Astrocyte (in vitro differentiated cells and primary cell): Measurements from ENCODE around the gene TFE3. TPM values are rescaled to one million over a fixed set of nuclear protein-coding genes. Genes with fewer than 3 reads are reported as not detected.

Experiments used
- DNase-seq: peaks from one replicate; pipeline ENCODE4 v3.0.0-alpha.2; 2010; ENCODE audit warnings: low read depth
- FAIRE-seq: peaks from 2 replicates; lab custom pipeline; 2011; peaks lifted over from hg19 to GRCh38; lab: Jason Lieb, UNC
- H2AFZ ChIP-seq: 2 replicates; pipeline ENCODE4 v1.6.0; 2012; ENCODE audit warnings: low read depth, low read length, inconsistent platforms
- H3K27ac ChIP-seq: 2 replicates; pipeline ENCODE4 v1.5.1; 2011; ENCODE audit warnings: low read depth, low read length, inconsistent platforms
- H3K27me3 ChIP-seq: 2 replicates; pipeline ENCODE4 v1.6.0; 2011; ENCODE audit warnings: low read length, inconsistent platforms; ENCODE audit not compliant: insufficient read depth
- H3K36me3 ChIP-seq: 2 replicates; pipeline ENCODE4 v1.5.1; 2011; ENCODE audit warnings: low read length, inconsistent platforms; ENCODE audit not compliant: insufficient read depth
- H3K4me1 ChIP-seq: 2 replicates; pipeline ENCODE4 v1.5.1; 2011; ENCODE audit warnings: low read length, inconsistent platforms; ENCODE audit not compliant: insufficient read depth
- H3K4me2 ChIP-seq: 2 replicates; pipeline ENCODE4 v1.6.0; 2012; ENCODE audit warnings: low read length, inconsistent platforms
- H3K4me3 ChIP-seq: 2 replicates; pipeline ENCODE4 v1.5.1; 2011; ENCODE audit warnings: low read depth, mild to moderate bottlenecking, low read length, inconsistent platforms; ENCODE audit not compliant: insufficient read depth
- H3K79me2 ChIP-seq: 2 replicates; pipeline ENCODE4 v1.6.0; 2012; ENCODE audit warnings: mild to moderate bottlenecking, low read length, inconsistent platforms; ENCODE audit not compliant: insufficient read depth
- H3K9ac ChIP-seq: 2 replicates; pipeline ENCODE4 v1.6.0; 2012; ENCODE audit warnings: mild to moderate bottlenecking, low read length, inconsistent platforms
- H3K9me3 ChIP-seq: 2 replicates; pipeline ENCODE4 v1.5.1; 2012; ENCODE audit warnings: low read depth, mild to moderate bottlenecking, low read length, inconsistent platforms; ENCODE audit not compliant: insufficient read depth
- H4K20me1 ChIP-seq: 2 replicates; pipeline ENCODE4 v1.6.0; 2012; ENCODE audit warnings: low read length, inconsistent platforms; ENCODE audit not compliant: insufficient read depth
- H3K27ac Mint-ChIP-seq: one replicate; pipeline ENCODE4 v1.8.0; 2021; ENCODE audit warnings: mild to moderate bottlenecking, mixed read lengths; ENCODE audit not compliant: unreplicated experiment
- H3K27me3 Mint-ChIP-seq: one replicate; pipeline ENCODE4 v1.8.0; 2021; ENCODE audit warnings: low read depth, mixed read lengths; ENCODE audit not compliant: unreplicated experiment
- H3K36me3 Mint-ChIP-seq: one replicate; pipeline ENCODE4 v1.8.0; 2021; ENCODE audit warnings: low read depth, mixed read lengths; ENCODE audit not compliant: unreplicated experiment
- H3K4me1 Mint-ChIP-seq: one replicate; pipeline ENCODE4 v1.8.0; 2021; ENCODE audit warnings: low read depth, mixed read lengths; ENCODE audit not compliant: unreplicated experiment
- H3K4me3 Mint-ChIP-seq: one replicate; pipeline ENCODE4 v1.8.0; 2021; ENCODE audit warnings: mild to moderate bottlenecking, moderate library complexity, mixed read lengths; ENCODE audit not compliant: unreplicated experiment
- H3K9me3 Mint-ChIP-seq: one replicate; pipeline ENCODE4 v1.8.0; 2021; ENCODE audit warnings: mild to moderate bottlenecking, mixed read lengths; ENCODE audit not compliant: unreplicated experiment
- EZH2 ChIP-seq: IDR thresholded peaks from 2 replicates; pipeline ENCODE4 v1.6.1; 2012; ENCODE audit warnings: mild to moderate bottlenecking, low read length, inconsistent platforms; ENCODE audit not compliant: insufficient read depth
- total RNA-seq: library from RNA; stranded (reverse); gene quantifications from 2 replicates; pipeline ENCODE4 v1.2.1, GENCODE V29; 2021
- TF ChIP-seq, protein P1 (sequence below): IDR thresholded peaks from 2 replicates; pipeline ENCODE4 v1.5.1; 2011; ENCODE audit warnings: low read depth, mild to moderate bottlenecking, inconsistent platforms, low read length, moderate library complexity; ENCODE audit not compliant: insufficient read depth

TFE3 gene
- total RNA-seq, 1 donor from 2014 or later = 53.4 TPM

DNA sequence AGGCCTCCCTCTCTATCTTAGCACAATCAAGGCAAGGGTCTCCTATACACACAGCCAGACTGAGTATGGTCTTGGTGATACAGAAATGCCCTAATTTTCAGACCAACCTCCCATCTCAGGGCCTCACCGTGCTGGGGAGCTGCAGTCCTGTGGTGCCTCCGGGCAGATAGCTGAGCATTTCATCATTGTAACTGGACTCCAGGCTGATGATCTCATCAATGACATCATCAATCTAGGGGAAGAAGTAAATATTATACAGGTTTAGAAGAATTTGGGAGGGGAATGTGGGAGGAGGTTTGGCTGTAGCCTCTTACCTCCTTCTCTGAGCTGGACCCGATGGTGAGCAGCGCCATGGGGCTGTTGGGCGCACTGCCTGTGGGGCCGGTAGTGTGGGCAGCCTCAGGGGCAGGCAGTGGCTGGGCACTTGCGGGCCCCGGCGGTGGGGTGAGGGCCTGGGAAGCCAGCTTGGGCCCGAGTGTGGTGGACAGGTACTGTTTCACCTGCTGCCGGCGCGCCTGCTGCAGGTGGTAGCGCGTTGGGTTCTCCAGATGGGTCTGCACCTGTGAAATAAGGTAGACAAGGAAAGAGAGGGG lies 5.2 kb downstream of the TFE3 start:
- Histone ChIP-seq H3K4me2 (no peak overlapping the region), H3K9me3 (no peaks in the 10 kb centered on the region), H3K4me3 (no peak overlapping the region), H3K9ac (no peak overlapping the region), H3K79me2 (peaks cover 51% of the 10 kb centered on the region), H3K4me1 (peaks cover 21% of the 10 kb centered on the region), H3K36me3 (peaks cover 15% of the 10 kb centered on the region), H2AFZ (no peak overlapping the region), H3K27ac (peak overlapping the region; percentile 45), H3K27me3 (no peaks in the 10 kb centered on the region), H4K20me1 (peaks cover 25% of the 10 kb centered on the region)
- Mint-ChIP-seq H3K36me3 (peaks cover 18% of the 10 kb centered on the region), H3K4me1 (peaks cover 21% of the 10 kb centered on the region), H3K27ac (peak overlapping the region; percentile 93), H3K27me3 (no peaks in the 10 kb centered on the region), H3K9me3 (no peaks in the 10 kb centered on the region), H3K4me3 (peak overlapping the region; percentile 16)
- peak; percentile 29 for DNase-seq
- no peak for TF ChIP-seq EZH2
- TF ChIP-seq, protein P1, sequence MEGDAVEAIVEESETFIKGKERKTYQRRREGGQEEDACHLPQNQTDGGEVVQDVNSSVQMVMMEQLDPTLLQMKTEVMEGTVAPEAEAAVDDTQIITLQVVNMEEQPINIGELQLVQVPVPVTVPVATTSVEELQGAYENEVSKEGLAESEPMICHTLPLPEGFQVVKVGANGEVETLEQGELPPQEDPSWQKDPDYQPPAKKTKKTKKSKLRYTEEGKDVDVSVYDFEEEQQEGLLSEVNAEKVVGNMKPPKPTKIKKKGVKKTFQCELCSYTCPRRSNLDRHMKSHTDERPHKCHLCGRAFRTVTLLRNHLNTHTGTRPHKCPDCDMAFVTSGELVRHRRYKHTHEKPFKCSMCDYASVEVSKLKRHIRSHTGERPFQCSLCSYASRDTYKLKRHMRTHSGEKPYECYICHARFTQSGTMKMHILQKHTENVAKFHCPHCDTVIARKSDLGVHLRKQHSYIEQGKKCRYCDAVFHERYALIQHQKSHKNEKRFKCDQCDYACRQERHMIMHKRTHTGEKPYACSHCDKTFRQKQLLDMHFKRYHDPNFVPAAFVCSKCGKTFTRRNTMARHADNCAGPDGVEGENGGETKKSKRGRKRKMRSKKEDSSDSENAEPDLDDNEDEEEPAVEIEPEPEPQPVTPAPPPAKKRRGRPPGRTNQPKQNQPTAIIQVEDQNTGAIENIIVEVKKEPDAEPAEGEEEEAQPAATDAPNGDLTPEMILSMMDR = no peak
- peak; percentile 23 for FAIRE-seq

DNA sequence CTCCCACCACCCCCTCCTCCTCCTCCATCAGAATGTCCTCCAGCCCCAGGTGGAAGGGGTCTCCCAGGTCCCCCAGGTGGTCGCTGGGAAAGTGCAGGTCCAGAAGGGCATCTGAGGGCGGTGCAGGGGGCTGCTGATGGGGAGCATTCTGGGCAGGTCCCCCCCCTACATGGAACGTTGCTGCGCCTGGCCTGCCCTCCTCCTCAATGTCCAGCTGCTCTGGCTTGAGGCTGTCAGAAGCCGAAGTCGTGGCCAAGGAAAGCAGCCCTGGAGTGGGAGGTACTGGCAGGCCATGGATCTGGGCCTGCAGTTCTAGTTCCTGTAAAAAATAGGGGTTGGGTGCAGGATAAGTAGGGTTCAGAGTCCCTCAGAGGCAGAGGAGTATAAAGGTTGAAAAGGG lies 12.9 kb downstream of the TFE3 start:
- H3K36me3 Mint-ChIP-seq = peaks cover 19% of the 10 kb centered on the region

DNA sequence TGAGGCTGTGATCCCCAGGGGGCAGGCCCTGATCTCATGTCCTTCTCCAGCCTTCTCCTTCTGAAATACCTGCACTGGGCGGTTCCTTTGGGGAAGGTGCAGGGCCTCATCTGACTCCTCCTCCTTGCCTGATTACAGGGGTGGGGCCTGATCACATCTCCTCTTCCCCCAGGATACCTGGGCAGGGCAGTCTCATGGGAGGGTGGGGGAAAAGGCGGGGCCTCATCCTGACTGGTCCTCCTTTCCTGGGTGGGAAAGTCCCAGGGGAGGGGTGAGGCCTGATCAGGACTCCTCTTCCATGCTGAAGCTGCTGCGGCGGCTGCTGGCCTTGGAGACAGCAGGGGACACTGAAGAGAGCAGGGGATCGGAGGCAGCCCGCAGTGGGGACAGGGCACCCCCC lies 13.3 kb downstream of the TFE3 start:
- Mint-ChIP-seq H3K27me3 (no peaks in the 10 kb centered on the region), H3K36me3 (peaks cover 19% of the 10 kb centered on the region), H3K4me3 (no peak overlapping the region), H3K4me1 (peaks cover 6% of the 10 kb centered on the region), H3K27ac (no peak overlapping the region), H3K9me3 (no peaks in the 10 kb centered on the region)
- DNase-seq = no peak
- no peak for TF ChIP-seq EZH2
- TF ChIP-seq, protein P1 = no peak
- Histone ChIP-seq H3K79me2 (peaks cover 4% of the 10 kb centered on the region), H2AFZ (no peak overlapping the region), H3K27ac (no peak overlapping the region), H3K4me3 (no peak overlapping the region), H3K36me3 (peaks cover 5% of the 10 kb centered on the region), H3K27me3 (no peaks in the 10 kb centered on the region), H3K9me3 (no peaks in the 10 kb centered on the region), H4K20me1 (peaks cover 10% of the 10 kb centered on the region), H3K9ac (no peak overlapping the region), H3K4me1 (peaks cover 3% of the 10 kb centered on the region), H3K4me2 (no peak overlapping the region)
- FAIRE-seq = no peak

More for the DNA sequence above, 12.9 kb downstream of the TFE3 start:
- Mint-ChIP-seq H3K4me1 (peaks cover 6% of the 10 kb centered on the region), H3K27me3 (no peaks in the 10 kb centered on the region), H3K27ac (no peak overlapping the region), H3K9me3 (no peaks in the 10 kb centered on the region), H3K4me3 (no peak overlapping the region)
- H3K27ac ChIP-seq = no peak overlapping the region
- no peak overlapping the region for H2AFZ ChIP-seq
- H3K4me1 ChIP-seq = peaks cover 3% of the 10 kb centered on the region
- TF ChIP-seq EZH2 = no peak
- H3K36me3 ChIP-seq = peaks cover 5% of the 10 kb centered on the region
- H3K27me3 ChIP-seq = no peaks in the 10 kb centered on the region
- H3K4me3 ChIP-seq = no peak overlapping the region
- peaks cover 4% of the 10 kb centered on the region for H3K79me2 ChIP-seq
- DNase-seq (no peak), FAIRE-seq (no peak)
- H3K9me3 ChIP-seq = no peaks in the 10 kb centered on the region
- peaks cover 10% of the 10 kb centered on the region for H4K20me1 ChIP-seq
- H3K4me2 ChIP-seq = no peak overlapping the region
- no peak overlapping the region for H3K9ac ChIP-seq
